D341Med (cell line): ENCODE data around the gene SLC6A4.

Source experiments
- DNase-seq: peaks from one replicate; pipeline ENCODE4 v3.0.0; 2012; ENCODE audit warnings: low spot score

The SLC6A4 gene

GRCh38 chr17:30235386-30236296 is at the start of gene SLC6A4:
Gene SLC6A4 (minus strand): TSS chr17:30235697. CDS start chr17:30221958, 13,739 bp downstream.
- peak; percentile 70 for DNase-seq

GRCh38 chr17:30279156-30279555 is 43.7 kb upstream of the SLC6A4 start:
- no peak for DNase-seq

- DNase-seq = peak; percentile 65
Measured at GRCh38 chr17:30278032-30278431, 42.5 kb upstream of the SLC6A4 start.

- DNase-seq = no peak
Measured at GRCh38 chr17:30275911-30276310, 40.4 kb upstream of the SLC6A4 start.

- no peak for DNase-seq
Measured at GRCh38 chr17:30274887-30275286, 39.4 kb upstream of the SLC6A4 start.

GRCh38 chr17:30273373-30273772 is 37.9 kb upstream of the SLC6A4 start:
- no peak for DNase-seq

GRCh38 chr17:30271102-30271501 is 35.6 kb upstream of the SLC6A4 start:
- DNase-seq = no peak

- no peak for DNase-seq
Measured at GRCh38 chr17:30267625-30268024, 32.1 kb upstream of the SLC6A4 start.

- DNase-seq = no peak
Measured at GRCh38 chr17:30263552-30264333, 28.2 kb upstream of the SLC6A4 start.

- no peak for DNase-seq
Measured at GRCh38 chr17:30256756-30257506, 21.4 kb upstream of the SLC6A4 start.

GRCh38 chr17:30254150-30254549 is 18.7 kb upstream of the SLC6A4 start:
- DNase-seq = no peak

GRCh38 chr17:30253312-30253711 is 17.8 kb upstream of the SLC6A4 start:
- no peak for DNase-seq

- no peak for DNase-seq
Measured at GRCh38 chr17:30251931-30252330, 16.4 kb upstream of the SLC6A4 start.

GRCh38 chr17:30249460-30249859 is 14.0 kb upstream of the SLC6A4 start:
- DNase-seq = no peak

GRCh38 chr17:30248786-30249185 is 13.3 kb upstream of the SLC6A4 start:
- no peak for DNase-seq

GRCh38 chr17:30246460-30246859 is 11.0 kb upstream of the SLC6A4 start:
- no peak for DNase-seq

- DNase-seq = no peak
Measured at GRCh38 chr17:30244853-30245385, 9.4 kb upstream of the SLC6A4 start.

GRCh38 chr17:30243568-30243967 is 8.1 kb upstream of the SLC6A4 start:
- peak; percentile 29 for DNase-seq

GRCh38 chr17:30243002-30243401 is 7.5 kb upstream of the SLC6A4 start:
- DNase-seq = no peak

- peak; percentile 28 for DNase-seq
Measured at GRCh38 chr17:30241051-30241450, 5.6 kb upstream of the SLC6A4 start.

GRCh38 chr17:30240177-30240576 is 4.7 kb upstream of the SLC6A4 start:
- DNase-seq = no peak

- DNase-seq = peak; percentile 37
Measured at GRCh38 chr17:30239089-30239462, 3.6 kb upstream of the SLC6A4 start.
